WTC11 (cell line): ENCODE results near the gene LGI4. TPM values are rescaled to one million over a fixed set of nuclear protein-coding genes. Genes with fewer than 3 reads are reported as not detected.

Experiments used
- ATAC-seq: fragments of 200-7000 bp; cut with Tn5 transposase; 2 replicates; pipeline ENCODE4 v1.10.0; 2021; ENCODE audit warnings: mild to moderate bottlenecking, moderate library complexity
- CTCF ChIA-PET: fragments of 300-600 bp; sonication (Branson Sonifier 250); formaldehyde crosslinking; loops from one replicate; lab custom pipeline; 2021; ENCODE audit warnings: antibody characterized with exemption; lab: Charles Lee
- POLR2A ChIA-PET: fragments of 350-600 bp; sonication (Branson Sonifier 250); formaldehyde crosslinking; loops from one replicate; lab custom pipeline; 2021; ENCODE audit warnings: antibody characterized with exemption; lab: Charles Lee
- DNase-seq: peaks from one replicate; pipeline ENCODE4 v3.0.0; 2021; ENCODE audit warnings: low spot score
- H3K27ac Mint-ChIP-seq: 2 replicates; pipeline ENCODE4 v1.8.0; 2021; ENCODE audit warnings: mixed read lengths
- H3K27me3 Mint-ChIP-seq: 2 replicates; pipeline ENCODE4 v1.8.0; 2021; ENCODE audit warnings: low read depth, mild to moderate bottlenecking, moderate library complexity, mixed read lengths
- H3K36me3 Mint-ChIP-seq: 2 replicates; pipeline ENCODE4 v1.8.0; 2021; ENCODE audit warnings: mixed read lengths
- H3K4me1 Mint-ChIP-seq: 2 replicates; pipeline ENCODE4 v1.8.0; 2022; ENCODE audit warnings: mixed read lengths
- H3K4me3 Mint-ChIP-seq: 2 replicates; pipeline ENCODE4 v1.8.0; 2021; ENCODE audit warnings: mild to moderate bottlenecking, moderate library complexity, mixed read lengths
- H3K9me3 Mint-ChIP-seq: 2 replicates; pipeline ENCODE4 v1.8.0; 2021; ENCODE audit warnings: mixed read lengths
- ARID4B ChIP-seq: sonication (generic); formaldehyde crosslinking; IDR thresholded peaks from 2 replicates; pipeline ENCODE4 v1.8.0; 2023; ENCODE audit warnings: missing genetic modification reagents, mild to moderate bottlenecking, borderline replicate concordance
- ATF1 ChIP-seq: sonication (generic); formaldehyde crosslinking; IDR thresholded peaks from 2 replicates; pipeline ENCODE4 v1.8.1; 2023; ENCODE audit warnings: mild to moderate bottlenecking, moderate library complexity, missing genetic modification reagents
- FOXK1 ChIP-seq: sonication (generic); formaldehyde crosslinking; IDR thresholded peaks from 2 replicates; pipeline ENCODE4 v1.8.0; 2022; ENCODE audit warnings: mild to moderate bottlenecking, moderate library complexity, missing genetic modification reagents
- FOXP1 ChIP-seq: sonication (generic); formaldehyde crosslinking; IDR thresholded peaks from 2 replicates; pipeline ENCODE4 v1.8.0; 2022; ENCODE audit warnings: missing genetic modification reagents, mild to moderate bottlenecking, moderate library complexity, borderline replicate concordance
- IRF2 ChIP-seq: sonication (generic); formaldehyde crosslinking; IDR thresholded peaks from 2 replicates; pipeline ENCODE4 v1.8.0; 2022; ENCODE audit warnings: low read depth, missing genetic modification reagents, borderline replicate concordance
- NFATC4 ChIP-seq: fragments of 250-450 bp; sonication (Bioruptor Pico); IDR thresholded peaks from 2 replicates; pipeline ENCODE4 v1.9.0; 2021; ENCODE audit warnings: mild to moderate bottlenecking
- NFE2L1 ChIP-seq: sonication (generic); formaldehyde crosslinking; IDR thresholded peaks from 2 replicates; pipeline ENCODE4 v1.8.1; 2023; ENCODE audit warnings: missing genetic modification reagents
- NR2C2 ChIP-seq: sonication (generic); formaldehyde crosslinking; IDR thresholded peaks from 2 replicates; pipeline ENCODE4 v1.8.0; 2022; ENCODE audit warnings: mild to moderate bottlenecking, missing genetic modification reagents
- OVOL2 ChIP-seq: fragments of 250-450 bp; sonication (Bioruptor Pico); IDR thresholded peaks from 2 replicates; pipeline ENCODE4 v1.9.0; 2021; ENCODE audit warnings: mild to moderate bottlenecking, borderline replicate concordance
- PRDM15 ChIP-seq: sonication (generic); formaldehyde crosslinking; IDR thresholded peaks from 2 replicates; pipeline ENCODE4 v1.8.0; 2022; ENCODE audit warnings: missing genetic modification reagents
- STAT6 ChIP-seq: sonication (generic); formaldehyde crosslinking; conservative IDR thresholded peaks from 2 replicates; pipeline ENCODE4 v1.8.1; 2023; ENCODE audit warnings: mild to moderate bottlenecking, low read depth, missing genetic modification reagents, moderate library complexity
- USF2 ChIP-seq: sonication (generic); formaldehyde crosslinking; IDR thresholded peaks from 2 replicates; pipeline ENCODE4 v1.8.1; 2023; ENCODE audit warnings: mild to moderate bottlenecking, missing genetic modification reagents, moderate library complexity
- ZNF121 ChIP-seq: sonication (generic); formaldehyde crosslinking; IDR thresholded peaks from 2 replicates; pipeline ENCODE4 v1.8.0; 2023; ENCODE audit warnings: missing genetic modification reagents
- total RNA-seq: library from RNA; stranded (reverse); gene quantifications from 3 replicates; pipeline ENCODE4 v1.2.3, GENCODE V29; 2021

Gene LGI4
- total RNA-seq, 1 experiment from 2014 or later, result 14.2 TPM

- no peak for TF ChIP-seq STAT6
- TF ChIP-seq, all 79 proteins: peak for 0
These were observed 40.8 kb downstream of the LGI4 start (continued) for GRCh38 chr19:35093941-35094647.

- Mint-ChIP-seq H3K36me3 (no peaks in the 10 kb centered on the region), H3K9me3 (no peaks in the 10 kb centered on the region), H3K27me3 (no peaks in the 10 kb centered on the region), H3K4me1 (peaks cover 21% of the 10 kb centered on the region), H3K27ac (no peak overlapping the region)
- ChIA-PET POLR2A (no interaction called here), CTCF (interaction anchor here (0.6 to 3.0 kb wide), 3 partner anchors 38 to 47 kb away, joined by 3 to 23 read pairs (median 6); partner anchors contain the start of gene LGI4)
- DNase-seq, result no peak
- ATAC-seq, result no peak
- no peak for TF ChIP-seq FOXP1 (CRISPR knock-in tag)
- no peak for TF ChIP-seq IRF2 (CRISPR knock-in tag)
- no peak for TF ChIP-seq PRDM15
- no peak for TF ChIP-seq NFE2L1 (CRISPR knock-in tag)
- no peak for TF ChIP-seq OVOL2 (CRISPR knock-in tag)
- no peak for TF ChIP-seq ARID4B (CRISPR knock-in tag)
- TF ChIP-seq ATF1 (CRISPR knock-in tag), result no peak
- no peak for TF ChIP-seq NR2C2
- no peak for TF ChIP-seq NFATC4
- no peak for TF ChIP-seq FOXK1 (CRISPR knock-in tag)
- TF ChIP-seq ZNF121, result no peak
- TF ChIP-seq USF2 (CRISPR knock-in tag), result no peak
- TF ChIP-seq, all 79 proteins: peak for 0
- H3K4me3 Mint-ChIP-seq, result no peak overlapping the region
These were observed 41.4 kb downstream of the LGI4 start for GRCh38 chr19:35093430-35093829.
